HepG2 (cell line): ENCODE data around the gene HMGB2. TPM values are rescaled to one million over a fixed set of nuclear protein-coding genes. Genes with fewer than 3 reads are reported as not detected.

Source experiments
- GLI4 ChIP-seq: sonication (generic); formaldehyde crosslinking; IDR thresholded peaks from 2 replicates; pipeline ENCODE4 v1.5.1; 2020; ENCODE audit warnings: missing genetic modification reagents, mild to moderate bottlenecking, moderate library complexity, borderline replicate concordance
- MAZ ChIP-seq, 2 experiments: sonication (generic) in 1 of 2; formaldehyde crosslinking in 1 of 2; IDR thresholded peaks; 2 replicates each; pipeline versions ENCODE4 v1.5.0 to v1.6.1; 2012 to 2020; ENCODE audit warnings: low read depth in 2 of 2, mild to moderate bottlenecking in 2 of 2, borderline replicate concordance in 1 of 2, improper control_type of control experiment in 1 of 2, low read length in 1 of 2, missing genetic modification reagents in 1 of 2, moderate library complexity in 1 of 2
- NAIF1 ChIP-seq: sonication (generic); formaldehyde crosslinking; IDR thresholded peaks from 2 replicates; pipeline ENCODE4 v1.5.0; 2020; ENCODE audit warnings: mild to moderate bottlenecking, missing genetic modification reagents, borderline replicate concordance
- SALL2 ChIP-seq: sonication (generic); formaldehyde crosslinking; IDR thresholded peaks from 2 replicates; pipeline ENCODE4 v1.8.1; 2023; ENCODE audit warnings: mild to moderate bottlenecking, missing genetic modification reagents, inconsistent platforms
- SNAPC2 ChIP-seq: sonication (generic); formaldehyde crosslinking; IDR thresholded peaks from 2 replicates; pipeline ENCODE4 v1.8.1; 2022; ENCODE audit warnings: mild to moderate bottlenecking, missing genetic modification reagents
- ZC3H13 ChIP-seq: sonication (generic); formaldehyde crosslinking; IDR thresholded peaks from 2 replicates; pipeline ENCODE4 v1.8.1; 2023; ENCODE audit warnings: mild to moderate bottlenecking, missing genetic modification reagents, moderate library complexity
- ZNF275 ChIP-seq: sonication (generic); formaldehyde crosslinking; IDR thresholded peaks from 2 replicates; pipeline ENCODE4 v1.8.0; 2022; ENCODE audit warnings: missing genetic modification reagents, mild to moderate bottlenecking, inconsistent platforms, borderline replicate concordance
- ZNF883 ChIP-seq: sonication (generic); formaldehyde crosslinking; IDR thresholded peaks from 2 replicates; pipeline ENCODE4 v1.5.1; 2020; ENCODE audit warnings: mild to moderate bottlenecking, missing genetic modification reagents; ENCODE audit errors: not compliant biosample characterization
- polyA plus RNA-seq, 8 experiments: library from polyadenylated mRNA; depleted of rRNA in 3 of 8; stranded (reverse) in 7 of 8; unstranded in 1 of 8; fragments of >200 nt; fragmentation: Illumina TruSeq in 4 of 8; extraction: Trizol in 4 of 8; gene quantifications; 2 replicates each; pipeline versions ENCODE4 v1.2.1 to v1.2.3, GENCODE V29; 2011 to 2016; ENCODE audit warnings: low read depth in 4 of 8, missing spikeins in 1 of 8, mixed read lengths in 1 of 8; ENCODE audit not compliant: insufficient read depth in 1 of 8
- total RNA-seq, 5 experiments: library from RNA; depleted of rRNA; stranded (reverse); fragments of >200 nt; fragmentation: Illumina TruSeq; extraction: Trizol; gene quantifications; 2 replicates each; pipeline ENCODE4 v1.2.3, GENCODE V29; 2016; ENCODE audit warnings: low read depth in 1 of 5
- TF ChIP-seq, protein P1 (sequence below): sonication (generic); formaldehyde crosslinking; IDR thresholded peaks from 2 replicates; pipeline ENCODE4 v1.8.1; 2023; ENCODE audit warnings: mild to moderate bottlenecking, inconsistent platforms, moderate library complexity, missing genetic modification reagents, borderline replicate concordance
- TF ChIP-seq, protein P2 (sequence below), 2 experiments: IDR thresholded peaks; 2 replicates each; pipeline ENCODE4 v1.6.1; 2011 to 2012; ENCODE audit warnings: low read length in 2 of 2, borderline replicate concordance in 1 of 2, low read depth in 1 of 2, mild to moderate bottlenecking in 1 of 2, moderate library complexity in 1 of 2
- TF ChIP-seq, protein P3 (sequence below): sonication (generic); formaldehyde crosslinking; IDR thresholded peaks from 2 replicates; pipeline ENCODE4 v1.4.0; 2020; ENCODE audit warnings: missing genetic modification reagents
- TF ChIP-seq, protein P4 (sequence below): sonication (generic); formaldehyde crosslinking; IDR thresholded peaks from 2 replicates; pipeline ENCODE4 v1.8.0; 2022; ENCODE audit warnings: low read depth, missing genetic modification reagents

Gene HMGB2
- total and polyA plus RNA-seq, 2 of the 13 experiments (the other 11 are each of a cell fraction or from before 2014, with no cell fraction given): 90.5 to 332 TPM

DNA sequence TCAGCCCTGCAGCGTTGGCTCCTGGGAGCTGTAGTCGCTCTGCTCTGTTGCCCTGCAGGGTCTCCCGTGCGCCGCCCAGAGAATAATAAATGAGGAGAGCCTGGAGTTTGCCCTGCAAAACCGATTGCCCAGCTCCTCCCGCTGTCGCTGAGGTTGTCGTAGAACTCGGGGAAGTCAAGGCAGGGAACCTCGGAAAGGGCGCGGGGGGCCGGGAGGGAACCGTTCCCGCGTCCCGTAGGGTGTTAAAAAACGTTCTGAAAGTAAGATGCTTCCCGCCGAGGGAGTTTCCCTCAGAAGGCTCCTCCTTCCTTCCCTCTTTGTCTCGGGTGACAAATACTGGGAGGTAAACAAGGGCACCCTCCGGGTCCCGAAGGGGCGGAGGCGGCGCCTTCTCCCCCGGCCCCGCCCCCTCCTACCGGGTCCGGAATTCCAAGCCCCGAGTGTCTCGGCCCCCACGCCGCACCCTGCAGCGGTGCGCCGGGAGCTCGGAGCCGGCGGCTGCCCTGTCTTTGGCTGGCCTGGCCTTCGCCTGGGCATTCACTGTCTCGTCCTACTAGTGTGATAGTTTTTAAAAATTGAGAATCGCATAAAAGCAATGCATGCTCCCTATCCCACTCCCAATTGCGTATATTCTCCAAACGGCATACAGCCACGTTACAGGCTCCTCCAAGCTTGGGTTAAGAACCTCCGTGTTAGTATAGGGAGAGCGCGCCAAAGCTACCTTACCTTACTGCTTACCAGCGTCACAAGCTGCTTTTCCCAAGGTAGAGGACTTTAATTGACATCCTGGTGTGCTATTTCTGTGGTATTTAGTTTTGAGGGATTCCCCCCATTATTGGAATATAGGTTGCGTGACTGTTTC is 964 bp upstream of the HMGB2 start (continued):
- TF ChIP-seq ZC3H13 (CRISPR knock-in tag): peak; percentile 14; the same call in 1 of the 2 replicates
- no peak; the same call in 1 of the 2 replicates for TF ChIP-seq NAIF1 (CRISPR knock-in tag)
- TF ChIP-seq, protein P1, sequence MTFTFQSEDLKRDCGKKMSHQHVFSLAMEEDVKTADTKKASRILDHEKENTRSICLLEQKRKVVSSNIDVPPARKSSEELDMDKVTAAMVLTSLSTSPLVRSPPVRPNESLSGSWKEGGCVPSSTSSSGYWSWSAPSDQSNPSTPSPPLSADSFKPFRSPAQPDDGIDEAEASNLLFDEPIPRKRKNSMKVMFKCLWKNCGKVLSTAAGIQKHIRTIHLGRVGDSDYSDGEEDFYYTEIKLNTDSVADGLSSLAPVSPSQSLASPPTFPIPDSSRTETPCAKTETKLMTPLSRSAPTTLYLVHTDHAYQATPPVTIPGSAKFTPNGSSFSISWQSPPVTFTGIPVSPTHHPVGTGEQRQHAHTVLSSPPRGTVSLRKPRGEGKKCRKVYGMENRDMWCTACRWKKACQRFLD (CRISPR knock-in tag): no peak
- TF ChIP-seq, protein P2, sequence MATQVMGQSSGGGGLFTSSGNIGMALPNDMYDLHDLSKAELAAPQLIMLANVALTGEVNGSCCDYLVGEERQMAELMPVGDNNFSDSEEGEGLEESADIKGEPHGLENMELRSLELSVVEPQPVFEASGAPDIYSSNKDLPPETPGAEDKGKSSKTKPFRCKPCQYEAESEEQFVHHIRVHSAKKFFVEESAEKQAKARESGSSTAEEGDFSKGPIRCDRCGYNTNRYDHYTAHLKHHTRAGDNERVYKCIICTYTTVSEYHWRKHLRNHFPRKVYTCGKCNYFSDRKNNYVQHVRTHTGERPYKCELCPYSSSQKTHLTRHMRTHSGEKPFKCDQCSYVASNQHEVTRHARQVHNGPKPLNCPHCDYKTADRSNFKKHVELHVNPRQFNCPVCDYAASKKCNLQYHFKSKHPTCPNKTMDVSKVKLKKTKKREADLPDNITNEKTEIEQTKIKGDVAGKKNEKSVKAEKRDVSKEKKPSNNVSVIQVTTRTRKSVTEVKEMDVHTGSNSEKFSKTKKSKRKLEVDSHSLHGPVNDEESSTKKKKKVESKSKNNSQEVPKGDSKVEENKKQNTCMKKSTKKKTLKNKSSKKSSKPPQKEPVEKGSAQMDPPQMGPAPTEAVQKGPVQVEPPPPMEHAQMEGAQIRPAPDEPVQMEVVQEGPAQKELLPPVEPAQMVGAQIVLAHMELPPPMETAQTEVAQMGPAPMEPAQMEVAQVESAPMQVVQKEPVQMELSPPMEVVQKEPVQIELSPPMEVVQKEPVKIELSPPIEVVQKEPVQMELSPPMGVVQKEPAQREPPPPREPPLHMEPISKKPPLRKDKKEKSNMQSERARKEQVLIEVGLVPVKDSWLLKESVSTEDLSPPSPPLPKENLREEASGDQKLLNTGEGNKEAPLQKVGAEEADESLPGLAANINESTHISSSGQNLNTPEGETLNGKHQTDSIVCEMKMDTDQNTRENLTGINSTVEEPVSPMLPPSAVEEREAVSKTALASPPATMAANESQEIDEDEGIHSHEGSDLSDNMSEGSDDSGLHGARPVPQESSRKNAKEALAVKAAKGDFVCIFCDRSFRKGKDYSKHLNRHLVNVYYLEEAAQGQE (IDR thresholded peaks at IDR 0.05; ENCODE audit: borderline replicate concordance in 1 of 2, low read depth in 1 of 2, low read length in 2 of 2): peak in 1 of 2 experiments; percentile 8; a peak in 1 of 4 replicates
- TF ChIP-seq, protein P3, sequence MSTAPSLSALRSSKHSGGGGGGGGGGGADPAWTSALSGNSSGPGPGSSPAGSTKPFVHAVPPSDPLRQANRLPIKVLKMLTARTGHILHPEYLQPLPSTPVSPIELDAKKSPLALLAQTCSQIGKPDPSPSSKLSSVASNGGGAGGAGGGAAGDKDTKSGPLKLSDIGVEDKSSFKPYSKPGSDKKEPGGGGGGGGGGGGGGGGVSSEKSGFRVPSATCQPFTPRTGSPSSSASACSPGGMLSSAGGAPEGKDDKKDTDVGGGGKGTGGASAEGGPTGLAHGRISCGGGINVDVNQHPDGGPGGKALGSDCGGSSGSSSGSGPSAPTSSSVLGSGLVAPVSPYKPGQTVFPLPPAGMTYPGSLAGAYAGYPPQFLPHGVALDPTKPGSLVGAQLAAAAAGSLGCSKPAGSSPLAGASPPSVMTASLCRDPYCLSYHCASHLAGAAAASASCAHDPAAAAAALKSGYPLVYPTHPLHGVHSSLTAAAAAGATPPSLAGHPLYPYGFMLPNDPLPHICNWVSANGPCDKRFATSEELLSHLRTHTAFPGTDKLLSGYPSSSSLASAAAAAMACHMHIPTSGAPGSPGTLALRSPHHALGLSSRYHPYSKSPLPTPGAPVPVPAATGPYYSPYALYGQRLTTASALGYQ: no peak
- no peak for TF ChIP-seq SALL2
- peak; percentile 23 for TF ChIP-seq ZNF883 (CRISPR knock-in tag)
- TF ChIP-seq GLI4: 0 out of 2 replicates have a peak, but pooled peaks have one; percentile 46
- TF ChIP-seq, protein P4, sequence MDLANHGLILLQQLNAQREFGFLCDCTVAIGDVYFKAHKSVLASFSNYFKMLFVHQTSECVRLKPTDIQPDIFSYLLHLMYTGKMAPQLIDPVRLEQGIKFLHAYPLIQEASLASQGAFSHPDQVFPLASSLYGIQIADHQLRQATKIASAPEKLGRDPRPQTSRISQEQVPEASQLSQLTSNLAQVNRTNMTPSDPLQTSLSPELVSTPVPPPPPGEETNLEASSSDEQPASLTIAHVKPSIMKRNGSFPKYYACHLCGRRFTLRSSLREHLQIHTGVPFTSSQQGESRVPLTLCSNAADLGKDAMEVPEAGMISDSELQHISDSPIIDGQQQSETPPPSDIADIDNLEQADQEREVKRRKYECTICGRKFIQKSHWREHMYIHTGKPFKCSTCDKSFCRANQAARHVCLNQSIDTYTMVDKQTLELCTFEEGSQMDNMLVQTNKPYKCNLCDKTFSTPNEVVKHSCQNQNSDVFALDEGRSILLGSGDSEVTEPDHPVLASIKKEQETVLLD (CRISPR knock-in tag): peak; percentile 5; the same call in 1 of the 2 replicates
- TF ChIP-seq MAZ (IDR thresholded peaks at IDR 0.05; ENCODE audit: borderline replicate concordance, low read depth, low read length): peak; percentile 35; the same call in 1 of the 2 replicates
- TF ChIP-seq MAZ (CRISPR knock-in tag; IDR thresholded peaks at IDR 0.05; ENCODE audit: low read depth): 0 out of 2 replicates have a peak, but pooled peaks have one; percentile 22
- 0 out of 2 replicates have a peak, but pooled peaks have one; percentile 0 for TF ChIP-seq SNAPC2 (CRISPR knock-in tag)
- no peak for TF ChIP-seq ZNF275
